Measurements from ENCODE around the gene NLRP14.

Gene NLRP14

GRCh38 chr11:7060868-7061267, 40.6 kb downstream of the NLRP14 start:
- no peak for FAIRE-seq

GRCh38 chr11:7062534-7062933, 42.3 kb downstream of the NLRP14 start:
- no peak for FAIRE-seq

GRCh38 chr11:7072401-7073028, 52.2 kb downstream of the NLRP14 start:
- FAIRE-seq, result no peak

GRCh38 chr11:7077101-7077500, 56.8 kb downstream of the NLRP14 start:
- FAIRE-seq, result no peak

- FAIRE-seq, result no peak
Observed at GRCh38 chr11:7079545-7080135, 59.4 kb downstream of the NLRP14 start.

GRCh38 chr11:7080900-7081299, 60.6 kb downstream of the NLRP14 start:
- no peak for FAIRE-seq

- no peak for FAIRE-seq
Observed at GRCh38 chr11:7081441-7081840, 61.2 kb downstream of the NLRP14 start.

GRCh38 chr11:7088921-7089320, 68.6 kb downstream of the NLRP14 start, which contains the start of gene RBMXL2:
TSS of gene RBMXL2 (plus strand) at chr11:7088998. CDS start at chr11:7089121, 123 bp downstream.
- FAIRE-seq, result no peak

- FAIRE-seq, result no peak
Observed at GRCh38 chr11:7089328-7090251, 69.3 kb downstream of the NLRP14 start.

GRCh38 chr11:7098235-7098832, 78.1 kb downstream of the NLRP14 start:
- no peak for FAIRE-seq

GRCh38 chr11:7115780-7116179, 95.5 kb downstream of the NLRP14 start:
- no peak for FAIRE-seq

- no peak for FAIRE-seq
Observed at GRCh38 chr11:7116370-7116769, 96.1 kb downstream of the NLRP14 start.

Measured in colon (tissue), 2 donors.